ENCODE data around the gene TSPAN16. TPM values are rescaled to one million over a fixed set of nuclear protein-coding genes. Genes with fewer than 3 reads are reported as not detected.

The TSPAN16 gene
- total RNA-seq, 1 donor from 2014 or later: not detected

- Histone ChIP-seq H3K4me1 (ENCODE audit: insufficient read depth, low read length) (peaks cover 2% of the 10 kb centered on the region), H3K36me3 (ENCODE audit: insufficient read depth, low read length) (no peaks in the 10 kb centered on the region), H3K9me3 (ENCODE audit: insufficient read depth, low read depth, low read length) (no peaks in the 10 kb centered on the region), H4K20me1 (ENCODE audit: insufficient read depth, low read length) (no peaks in the 10 kb centered on the region), H3K27me3 (ENCODE audit: insufficient read depth, low read length) (peaks cover 4% of the 10 kb centered on the region), H3K9ac (ENCODE audit: low read length) (peak overlapping the region; percentile 49), H3K4me3 (ENCODE audit: insufficient read depth, low read depth, low read length) (peak overlapping the region; percentile 8), H3K79me2 (ENCODE audit: insufficient read depth, low read length) (no peaks in the 10 kb centered on the region), H3K4me2 (ENCODE audit: low read length) (peak overlapping the region; percentile 85), H3K27ac (ENCODE audit: low read depth, low read length) (no peak overlapping the region), H2AFZ (ENCODE audit: low read depth, low read length) (peak overlapping the region; percentile 81)
- Mint-ChIP-seq H3K27ac (ENCODE audit: unreplicated experiment) (peak overlapping the region; percentile 34), H3K9me3 (ENCODE audit: unreplicated experiment) (no peaks in the 10 kb centered on the region), H3K27me3 (ENCODE audit: low read depth, unreplicated experiment) (peaks cover 2% of the 10 kb centered on the region), H3K4me1 (ENCODE audit: low read depth, unreplicated experiment) (no peaks in the 10 kb centered on the region), H3K36me3 (ENCODE audit: low read depth, unreplicated experiment) (no peaks in the 10 kb centered on the region), H3K4me3 (ENCODE audit: unreplicated experiment) (peak overlapping the region; percentile 50)
- no peak for TF ChIP-seq EZH2 (IDR thresholded peaks at IDR 0.05; ENCODE audit: insufficient read depth, low read length)
- TF ChIP-seq, protein P1, sequence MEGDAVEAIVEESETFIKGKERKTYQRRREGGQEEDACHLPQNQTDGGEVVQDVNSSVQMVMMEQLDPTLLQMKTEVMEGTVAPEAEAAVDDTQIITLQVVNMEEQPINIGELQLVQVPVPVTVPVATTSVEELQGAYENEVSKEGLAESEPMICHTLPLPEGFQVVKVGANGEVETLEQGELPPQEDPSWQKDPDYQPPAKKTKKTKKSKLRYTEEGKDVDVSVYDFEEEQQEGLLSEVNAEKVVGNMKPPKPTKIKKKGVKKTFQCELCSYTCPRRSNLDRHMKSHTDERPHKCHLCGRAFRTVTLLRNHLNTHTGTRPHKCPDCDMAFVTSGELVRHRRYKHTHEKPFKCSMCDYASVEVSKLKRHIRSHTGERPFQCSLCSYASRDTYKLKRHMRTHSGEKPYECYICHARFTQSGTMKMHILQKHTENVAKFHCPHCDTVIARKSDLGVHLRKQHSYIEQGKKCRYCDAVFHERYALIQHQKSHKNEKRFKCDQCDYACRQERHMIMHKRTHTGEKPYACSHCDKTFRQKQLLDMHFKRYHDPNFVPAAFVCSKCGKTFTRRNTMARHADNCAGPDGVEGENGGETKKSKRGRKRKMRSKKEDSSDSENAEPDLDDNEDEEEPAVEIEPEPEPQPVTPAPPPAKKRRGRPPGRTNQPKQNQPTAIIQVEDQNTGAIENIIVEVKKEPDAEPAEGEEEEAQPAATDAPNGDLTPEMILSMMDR (IDR thresholded peaks at IDR 0.05; ENCODE audit: insufficient read depth, low read depth, low read length): peak; percentile 70
- peak; percentile 76 for DNase-seq (ENCODE audit: low read depth)
- FAIRE-seq: peak; percentile 45
Observed at GRCh38 chr19:11293433-11294389, 2.2 kb upstream of the TSPAN16 start.

- no peak overlapping the region for H3K27ac Mint-ChIP-seq (ENCODE audit: unreplicated experiment)
- no peaks in the 10 kb centered on the region for H3K9me3 Mint-ChIP-seq (ENCODE audit: unreplicated experiment)
Observed at GRCh38 chr19:11295180-11295579, 780 bp upstream of the TSPAN16 start.

More at GRCh38 chr19:11295180-11295579, 780 bp upstream of the TSPAN16 start:
- Histone ChIP-seq H3K4me2 (ENCODE audit: low read length) (no peak overlapping the region), H3K4me1 (ENCODE audit: insufficient read depth, low read length) (peaks cover 2% of the 10 kb centered on the region), H4K20me1 (ENCODE audit: insufficient read depth, low read length) (no peaks in the 10 kb centered on the region), H3K79me2 (ENCODE audit: insufficient read depth, low read length) (no peaks in the 10 kb centered on the region), H2AFZ (ENCODE audit: low read depth, low read length) (no peak overlapping the region), H3K27me3 (ENCODE audit: insufficient read depth, low read length) (peaks cover 6% of the 10 kb centered on the region), H3K9me3 (ENCODE audit: insufficient read depth, low read depth, low read length) (no peaks in the 10 kb centered on the region), H3K4me3 (ENCODE audit: insufficient read depth, low read depth, low read length) (no peak overlapping the region), H3K36me3 (ENCODE audit: insufficient read depth, low read length) (no peaks in the 10 kb centered on the region), H3K27ac (ENCODE audit: low read depth, low read length) (no peak overlapping the region), H3K9ac (ENCODE audit: low read length) (no peak overlapping the region)
- no peak overlapping the region for H3K4me3 Mint-ChIP-seq (ENCODE audit: unreplicated experiment)
- peaks cover 6% of the 10 kb centered on the region for H3K27me3 Mint-ChIP-seq (ENCODE audit: low read depth, unreplicated experiment)
- H3K36me3 Mint-ChIP-seq (ENCODE audit: low read depth, unreplicated experiment): no peaks in the 10 kb centered on the region
- TF ChIP-seq EZH2 (IDR thresholded peaks at IDR 0.05; ENCODE audit: insufficient read depth, low read length): no peak
- TF ChIP-seq, protein P1 (IDR thresholded peaks at IDR 0.05; ENCODE audit: insufficient read depth, low read depth, low read length): no peak
- FAIRE-seq (no peak), DNase-seq (ENCODE audit: low read depth) (no peak)
- H3K4me1 Mint-ChIP-seq (ENCODE audit: low read depth, unreplicated experiment): no peaks in the 10 kb centered on the region
